ENCODE measurements around the gene HLX. TPM values are rescaled to one million over a fixed set of nuclear protein-coding genes. Genes with fewer than 3 reads are reported as not detected.

HLX gene
- polyA plus RNA-seq, 1 of the 3 experiments (the other 2 are of a cell fraction), result 21.4 TPM

- Histone ChIP-seq H3K4me1 (ENCODE audit: control insufficient read depth in 1 of 2, insufficient read depth in 2 of 2, low read depth in 1 of 2, low read length in 1 of 2) (peaks cover 0 to 2% of the 10 kb centered on the region in 2 experiments; a peak in 1 of 4 replicates), H3K9me3 (no peaks in the 10 kb centered on the region), H3K9ac (no peak overlapping the region), H2AFZ (ENCODE audit: low read depth) (no peak overlapping the region), H3K9me2 (no peaks in the 10 kb centered on the region), H3K27me3 (ENCODE audit: insufficient read depth) (no peaks in the 10 kb centered on the region), H4K20me1 (ENCODE audit: insufficient read depth) (no peaks in the 10 kb centered on the region), H3K4me3 (ENCODE audit: low read depth in 2 of 2, low read length in 1 of 2) (no peak overlapping the region), H3K36me3 (replicated peaks in 1 of 2; ENCODE audit: control insufficient read depth in 1 of 2, insufficient read depth in 2 of 2, low read length in 1 of 2) (no peaks in the 10 kb centered on the region), H3F3A (replicated peaks; ENCODE audit: insufficient read depth) (no peaks in the 10 kb centered on the region), H3K79me2 (ENCODE audit: insufficient read depth) (no peaks in the 10 kb centered on the region), H3K27ac (ENCODE audit: low read depth in 2 of 2, low read length in 1 of 2) (no peak overlapping the region), H3K4me2 (no peak overlapping the region)
- CTCF ChIA-PET, result interaction anchor here (1.0 to 1.2 kb wide), 2 partner anchors 20 to 274 kb away, joined by 3 read pairs; no protein-coding TSS in a partner anchor
- no peak for DNase-seq
- no peak for TF ChIP-seq ELF1 (IDR thresholded peaks at IDR 0.05)
- TF ChIP-seq ZBTB33 (IDR thresholded peaks at IDR 0.05; ENCODE audit: borderline replicate concordance, low read depth), result no peak
- TF ChIP-seq GABPA (IDR thresholded peaks at IDR 0.05; ENCODE audit: low read depth), result no peak
- POLR2A ChIA-PET, result no interaction called here
- WGBS (ENCODE audit: low lambda C conversion rate), result 0% methylated on average over 1 of the region's 1 CpG
These were observed 50.1 kb downstream of the HLX start for GRCh38 chr1:220929304-220929703.

Other genes starting within 250 kb of the HLX start
- gene C1orf115, start 189.1 kb upstream of the HLX start, polyA plus RNA-seq (2012; rRNA removed), result 4.0 and 4.2 TPM in 2 replicates
- gene MTARC2, start 131.1 kb upstream of the HLX start, polyA plus RNA-seq (2012; rRNA removed), result 6.0 and 6.1 TPM in 2 replicates
- 5.4 and 6.1 TPM in 2 replicates for gene MTARC1, start 92.5 kb upstream of the HLX start, polyA plus RNA-seq (2012; rRNA removed)

Data from SK-N-SH (cell line).